DOHH2 (cell line): ENCODE data around the gene SAMD1.

Experiments used
- EZH2phosphoT487 ChIP-seq: fragments of 200-600 bp; sonication (generic); IDR thresholded peaks from 2 replicates; pipeline ENCODE4 v1.6.1; 2017; ENCODE audit warnings: borderline replicate concordance, mild to moderate bottlenecking, antibody characterized with exemption, low read length, moderate library complexity, mixed read lengths
- TF ChIP-seq, protein P1 (sequence below): fragments of 200-600 bp; sonication (generic); IDR thresholded peaks from one replicate; pipeline ENCODE4 v1.5.1; 2014; ENCODE audit warnings: antibody characterized with exemption, mild to moderate bottlenecking, low read depth, low read length; ENCODE audit not compliant: poor library complexity, severe bottlenecking

DNA sequence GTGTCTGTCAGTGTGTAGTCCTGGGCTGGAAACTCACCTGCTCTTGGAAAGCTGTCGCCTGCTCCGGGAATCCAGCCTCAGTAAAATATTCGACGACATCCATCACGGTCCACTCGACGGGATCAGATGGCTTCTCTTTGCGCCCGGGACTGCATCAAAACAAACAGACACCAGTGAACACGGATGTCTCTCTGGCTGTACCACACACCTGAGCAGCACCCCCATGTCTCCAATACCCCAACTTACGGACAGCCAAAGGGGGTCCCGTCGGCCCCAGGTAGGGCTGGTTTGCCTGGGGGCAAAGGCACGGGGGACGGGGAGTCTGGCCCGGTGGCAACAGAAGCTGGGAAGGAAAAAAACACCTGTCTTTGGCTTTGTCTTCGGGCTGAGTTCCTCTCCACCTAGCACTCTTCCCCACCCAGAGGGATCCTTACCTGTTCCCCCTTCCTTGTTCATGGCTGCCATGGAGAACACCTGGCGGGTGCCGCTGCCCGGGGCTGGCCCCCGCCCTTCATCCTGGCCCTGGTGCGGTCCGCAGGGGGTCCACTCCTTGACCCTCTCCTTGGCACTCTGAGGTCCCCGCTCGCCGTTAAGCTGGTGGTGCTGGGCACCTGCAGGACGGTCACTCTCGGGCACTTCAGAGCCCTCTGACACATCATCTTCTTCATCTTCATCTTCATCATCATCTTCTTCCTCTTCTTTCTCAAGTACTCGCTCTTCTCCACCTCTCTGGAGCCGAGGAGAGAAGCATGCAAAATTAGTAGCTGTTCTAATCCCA, 1.7 kb downstream of the SAMD1 start:
- TF ChIP-seq, protein P1, sequence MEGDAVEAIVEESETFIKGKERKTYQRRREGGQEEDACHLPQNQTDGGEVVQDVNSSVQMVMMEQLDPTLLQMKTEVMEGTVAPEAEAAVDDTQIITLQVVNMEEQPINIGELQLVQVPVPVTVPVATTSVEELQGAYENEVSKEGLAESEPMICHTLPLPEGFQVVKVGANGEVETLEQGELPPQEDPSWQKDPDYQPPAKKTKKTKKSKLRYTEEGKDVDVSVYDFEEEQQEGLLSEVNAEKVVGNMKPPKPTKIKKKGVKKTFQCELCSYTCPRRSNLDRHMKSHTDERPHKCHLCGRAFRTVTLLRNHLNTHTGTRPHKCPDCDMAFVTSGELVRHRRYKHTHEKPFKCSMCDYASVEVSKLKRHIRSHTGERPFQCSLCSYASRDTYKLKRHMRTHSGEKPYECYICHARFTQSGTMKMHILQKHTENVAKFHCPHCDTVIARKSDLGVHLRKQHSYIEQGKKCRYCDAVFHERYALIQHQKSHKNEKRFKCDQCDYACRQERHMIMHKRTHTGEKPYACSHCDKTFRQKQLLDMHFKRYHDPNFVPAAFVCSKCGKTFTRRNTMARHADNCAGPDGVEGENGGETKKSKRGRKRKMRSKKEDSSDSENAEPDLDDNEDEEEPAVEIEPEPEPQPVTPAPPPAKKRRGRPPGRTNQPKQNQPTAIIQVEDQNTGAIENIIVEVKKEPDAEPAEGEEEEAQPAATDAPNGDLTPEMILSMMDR = no peak
- TF ChIP-seq EZH2phosphoT487 = no peak
